GM12873 (cell line): ENCODE data around the gene MYH6.
A peak's percentile ranks its signal among the peaks of the same experiment; 100 is the strongest.

Source experiments
- CTCF ChIP-seq: IDR thresholded peaks from 2 replicates; pipeline ENCODE4 v1.5.1; 2012; ENCODE audit warnings: low read depth, mild to moderate bottlenecking, moderate library complexity, low read length, control low read depth; ENCODE audit not compliant: insufficient read depth; ENCODE audit errors: missing control alignments

Gene MYH6

GRCh38 chr14:23384364-23385080, 23.6 kb downstream of the MYH6 start:
- no peak for TF ChIP-seq CTCF

GRCh38 chr14:23382731-23383440, 25.2 kb downstream of the MYH6 start:
- no peak for TF ChIP-seq CTCF

- no peak for TF ChIP-seq CTCF
These were observed 25.8 kb downstream of the MYH6 start for GRCh38 chr14:23382276-23382675.

GRCh38 chr14:23381871-23382270, 26.2 kb downstream of the MYH6 start:
- no peak for TF ChIP-seq CTCF

GRCh38 chr14:23380976-23381375, 27.1 kb downstream of the MYH6 start:
- TF ChIP-seq CTCF: no peak

- TF ChIP-seq CTCF: no peak
These were observed 27.7 kb downstream of the MYH6 start for GRCh38 chr14:23380197-23380914.

GRCh38 chr14:23379366-23380196, 28.5 kb downstream of the MYH6 start:
- peak; percentile 98 for TF ChIP-seq CTCF
